Loucy (cell line): Measurements from ENCODE around the gene CKS2.

ENCODE experiments used
- H2AFZ ChIP-seq: fragments of 200-600 bp; sonication (generic); 2 replicates; pipeline ENCODE4 v1.6.0; 2016; ENCODE audit warnings: antibody characterized with exemption, mild to moderate bottlenecking, low read length, moderate library complexity
- H3F3A ChIP-seq: fragments of 200-600 bp; 2 replicates; pipeline ENCODE4 v1.6.0; 2016; ENCODE audit warnings: antibody characterized with exemption, low read depth, mild to moderate bottlenecking
- H3K27me3 ChIP-seq: fragments of 200-600 bp; sonication (generic); 2 replicates; pipeline ENCODE4 v1.6.1; 2014; ENCODE audit warnings: low read length, mild to moderate bottlenecking; ENCODE audit not compliant: insufficient read depth, poor library complexity, severe bottlenecking
- H3K36me3 ChIP-seq: fragments of 200-600 bp; sonication (generic); 2 replicates; pipeline ENCODE4 v1.6.1; 2016; ENCODE audit warnings: low read length; ENCODE audit not compliant: insufficient read depth
- H3K4me1 ChIP-seq: fragments of 200-600 bp; sonication (generic); 2 replicates; pipeline ENCODE4 v1.5.1; 2014; ENCODE audit warnings: low read length, mild to moderate bottlenecking; ENCODE audit not compliant: insufficient read depth, poor library complexity, severe bottlenecking
- H3K4me2 ChIP-seq: fragments of 200-600 bp; sonication (generic); 2 replicates; pipeline ENCODE4 v1.6.0; 2014; ENCODE audit warnings: antibody characterized with exemption, low read length, low read depth, mild to moderate bottlenecking; ENCODE audit not compliant: poor library complexity, severe bottlenecking
- H3K4me3 ChIP-seq: fragments of 200-600 bp; sonication (generic); 2 replicates; pipeline ENCODE4 v1.5.1; 2014; ENCODE audit warnings: low read length, mild to moderate bottlenecking, mixed read lengths; ENCODE audit not compliant: poor library complexity, severe bottlenecking
- H3K79me2 ChIP-seq: fragments of 200-600 bp; sonication (generic); 2 replicates; pipeline ENCODE4 v1.6.1; 2014; ENCODE audit warnings: low read length; ENCODE audit not compliant: insufficient read depth
- H3K9ac ChIP-seq: fragments of 200-600 bp; sonication (generic); 2 replicates; pipeline ENCODE4 v1.6.0; 2014; ENCODE audit warnings: mild to moderate bottlenecking, low read depth, low read length, moderate library complexity; ENCODE audit not compliant: poor library complexity, severe bottlenecking
- H3K9me2 ChIP-seq: fragments of 200-600 bp; sonication (generic); replicated peaks from 2 replicates; pipeline ENCODE4 v1.6.1; 2016; ENCODE audit warnings: low read depth, low read length, mixed read lengths
- H3K9me3 ChIP-seq: fragments of 200-600 bp; sonication (generic); 2 replicates; pipeline ENCODE4 v1.6.1; 2014; ENCODE audit warnings: mild to moderate bottlenecking, antibody characterized with exemption, low read length, low read depth; ENCODE audit not compliant: insufficient read depth
- H4K20me1 ChIP-seq: fragments of 200-600 bp; sonication (generic); 2 replicates; pipeline ENCODE4 v1.6.0; 2014; ENCODE audit warnings: antibody characterized with exemption, low read length, mild to moderate bottlenecking; ENCODE audit not compliant: insufficient read depth, poor library complexity, severe bottlenecking
- CTCF ChIP-seq: fragments of 200-600 bp; sonication (generic); conservative IDR thresholded peaks from 2 replicates; pipeline ENCODE4 v1.5.1; 2014; ENCODE audit warnings: mild to moderate bottlenecking, antibody characterized with exemption, low read length
- EZH2phosphoT487 ChIP-seq: fragments of 200-600 bp; IDR thresholded peaks from 2 replicates; pipeline ENCODE4 v1.6.1; 2018; ENCODE audit warnings: antibody characterized with exemption, mild to moderate bottlenecking, moderate library complexity, borderline replicate concordance

Gene CKS2

GRCh38 chr9:89363311-89363670, 52.3 kb downstream of the CKS2 start:
- no peaks in the 10 kb centered on the region for H3K9me3 ChIP-seq
- no peaks in the 10 kb centered on the region for H3K27me3 ChIP-seq
- peaks cover 45% of the 10 kb centered on the region; the same call in 1 of the 2 replicates for H3K36me3 ChIP-seq
- no peak overlapping the region for H3K4me2 ChIP-seq
- no peak overlapping the region for H2AFZ ChIP-seq
- H3F3A ChIP-seq = no peaks in the 10 kb centered on the region
- H3K4me3 ChIP-seq = no peak overlapping the region
- no peaks in the 10 kb centered on the region for H3K79me2 ChIP-seq
- no peaks in the 10 kb centered on the region for H4K20me1 ChIP-seq
- no peaks in the 10 kb centered on the region for H3K9me2 ChIP-seq
- no peak overlapping the region for H3K9ac ChIP-seq
- H3K4me1 ChIP-seq = peaks cover 11% of the 10 kb centered on the region
- TF ChIP-seq EZH2phosphoT487 = no peak
- no peak for TF ChIP-seq CTCF

- Histone ChIP-seq H3K9me2 (no peaks in the 10 kb centered on the region), H3K9ac (no peak overlapping the region), H3K4me2 (no peak overlapping the region), H3F3A (no peaks in the 10 kb centered on the region), H3K9me3 (no peaks in the 10 kb centered on the region), H3K79me2 (no peaks in the 10 kb centered on the region), H4K20me1 (no peaks in the 10 kb centered on the region), H3K4me3 (no peak overlapping the region), H2AFZ (no peak overlapping the region), H3K27me3 (no peaks in the 10 kb centered on the region), H3K4me1 (peaks cover 11% of the 10 kb centered on the region), H3K36me3 (peaks cover 37% of the 10 kb centered on the region; the same call in 1 of the 2 replicates)
- no peak for TF ChIP-seq CTCF
- TF ChIP-seq EZH2phosphoT487 = no peak
Measured at GRCh38 chr9:89363921-89364665, 53.1 kb downstream of the CKS2 start.

- Histone ChIP-seq H3K4me1 (peaks cover 8% of the 10 kb centered on the region), H3K36me3 (peaks cover 29% of the 10 kb centered on the region; the same call in 1 of the 2 replicates), H3K27me3 (no peaks in the 10 kb centered on the region), H3K9ac (no peak overlapping the region), H3K4me3 (no peak overlapping the region), H4K20me1 (no peaks in the 10 kb centered on the region), H3K79me2 (no peaks in the 10 kb centered on the region), H3K9me2 (no peaks in the 10 kb centered on the region), H3F3A (no peaks in the 10 kb centered on the region), H3K4me2 (no peak overlapping the region), H3K9me3 (no peaks in the 10 kb centered on the region), H2AFZ (no peak overlapping the region)
- TF ChIP-seq EZH2phosphoT487 (no peak), CTCF (no peak)
Measured at GRCh38 chr9:89364666-89365531, 53.9 kb downstream of the CKS2 start.
